Measurements from ENCODE around the gene ACAP2.

DNA sequence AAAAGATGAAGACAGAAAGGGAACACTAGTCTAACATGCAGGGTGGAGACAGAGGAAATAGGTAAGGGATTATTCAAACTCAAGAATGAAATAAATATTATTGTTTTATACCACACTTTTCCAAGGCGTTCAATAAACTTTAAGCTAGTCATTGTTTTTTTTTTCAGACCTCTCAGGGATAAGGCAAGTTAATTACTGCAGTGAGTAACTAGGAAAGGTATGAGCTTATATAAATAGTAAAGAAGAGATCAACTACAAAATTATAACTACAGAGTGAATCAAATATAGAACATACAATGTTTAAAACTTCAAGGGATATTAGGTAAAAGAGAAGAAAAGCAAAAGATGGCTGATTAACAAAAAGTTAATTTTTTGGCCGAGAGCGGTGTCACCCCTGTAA is 140.4 kb downstream of the ACAP2 start:
- TF ChIP-seq, protein P1, sequence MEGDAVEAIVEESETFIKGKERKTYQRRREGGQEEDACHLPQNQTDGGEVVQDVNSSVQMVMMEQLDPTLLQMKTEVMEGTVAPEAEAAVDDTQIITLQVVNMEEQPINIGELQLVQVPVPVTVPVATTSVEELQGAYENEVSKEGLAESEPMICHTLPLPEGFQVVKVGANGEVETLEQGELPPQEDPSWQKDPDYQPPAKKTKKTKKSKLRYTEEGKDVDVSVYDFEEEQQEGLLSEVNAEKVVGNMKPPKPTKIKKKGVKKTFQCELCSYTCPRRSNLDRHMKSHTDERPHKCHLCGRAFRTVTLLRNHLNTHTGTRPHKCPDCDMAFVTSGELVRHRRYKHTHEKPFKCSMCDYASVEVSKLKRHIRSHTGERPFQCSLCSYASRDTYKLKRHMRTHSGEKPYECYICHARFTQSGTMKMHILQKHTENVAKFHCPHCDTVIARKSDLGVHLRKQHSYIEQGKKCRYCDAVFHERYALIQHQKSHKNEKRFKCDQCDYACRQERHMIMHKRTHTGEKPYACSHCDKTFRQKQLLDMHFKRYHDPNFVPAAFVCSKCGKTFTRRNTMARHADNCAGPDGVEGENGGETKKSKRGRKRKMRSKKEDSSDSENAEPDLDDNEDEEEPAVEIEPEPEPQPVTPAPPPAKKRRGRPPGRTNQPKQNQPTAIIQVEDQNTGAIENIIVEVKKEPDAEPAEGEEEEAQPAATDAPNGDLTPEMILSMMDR (IDR thresholded peaks at IDR 0.05; ENCODE audit: low read depth, low read length, poor library complexity, severe bottlenecking), result no peak
- TF ChIP-seq EZH2phosphoT487 (IDR thresholded peaks at IDR 0.05; ENCODE audit: borderline replicate concordance, low read length), result no peak
